WTC11 (cell line): Measurements from ENCODE around the gene ZNF860. TPM values are rescaled to one million over a fixed set of nuclear protein-coding genes. Genes with fewer than 3 reads are reported as not detected.

Experiments
- total RNA-seq: library from RNA; stranded (reverse); gene quantifications from 3 replicates; pipeline ENCODE4 v1.2.3, GENCODE V29; 2021

ZNF860 gene
- total RNA-seq, 1 experiment from 2014 or later, result 6.5 TPM

Other genes starting within 250 kb of the ZNF860 start
- 81.6 to 87.7 TPM (median 84.1 TPM) in 3 replicates for gene OSBPL10, start 488 bp upstream of the ZNF860 start, total RNA-seq
- gene GPD1L, start 124.9 kb downstream of the ZNF860 start, total RNA-seq, result 4.7 to 5.8 TPM (median 4.7 TPM) in 3 replicates